GM19455 (cell line): ENCODE results near the gene NUP205.

Experiments
- ATAC-seq: cut with Tn5 transposase; IDR thresholded peaks from one replicate; pipeline ENCODE4 v1.9.1; 2021; ENCODE audit not compliant: unreplicated experiment

NUP205 gene

GRCh38 chr7:135538376-135538775, 19.3 kb upstream of the NUP205 start:
- no peak for ATAC-seq

- ATAC-seq, result no peak
Measured at GRCh38 chr7:135539629-135540028, 18.1 kb upstream of the NUP205 start.

GRCh38 chr7:135541029-135541428, 16.7 kb upstream of the NUP205 start:
- ATAC-seq, result no peak

DNA sequence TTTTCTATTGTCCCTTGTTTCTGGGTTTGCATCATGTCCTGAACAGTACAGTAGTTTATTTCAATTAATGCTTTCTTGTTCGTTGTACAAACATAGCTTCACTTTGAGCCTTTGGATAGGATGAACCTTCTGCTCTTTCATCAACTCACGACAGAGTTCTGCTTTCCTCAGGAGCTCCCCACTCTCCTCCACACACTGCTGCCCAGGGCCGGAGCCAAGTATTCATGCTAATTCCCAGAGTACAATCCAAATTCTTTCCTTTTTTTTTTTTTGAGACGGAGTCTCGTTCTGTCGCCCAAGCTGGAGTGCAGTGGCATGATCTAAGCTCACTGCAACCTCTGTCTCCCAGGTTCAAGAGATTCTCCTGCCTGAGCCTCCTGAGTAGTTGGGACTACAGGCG, 7.5 kb upstream of the NUP205 start:
- ATAC-seq, result no peak

GRCh38 chr7:135552148-135552547, 5.6 kb upstream of the NUP205 start:
- no peak for ATAC-seq

GRCh38 chr7:135553346-135553745, 4.4 kb upstream of the NUP205 start:
- ATAC-seq, result no peak

DNA sequence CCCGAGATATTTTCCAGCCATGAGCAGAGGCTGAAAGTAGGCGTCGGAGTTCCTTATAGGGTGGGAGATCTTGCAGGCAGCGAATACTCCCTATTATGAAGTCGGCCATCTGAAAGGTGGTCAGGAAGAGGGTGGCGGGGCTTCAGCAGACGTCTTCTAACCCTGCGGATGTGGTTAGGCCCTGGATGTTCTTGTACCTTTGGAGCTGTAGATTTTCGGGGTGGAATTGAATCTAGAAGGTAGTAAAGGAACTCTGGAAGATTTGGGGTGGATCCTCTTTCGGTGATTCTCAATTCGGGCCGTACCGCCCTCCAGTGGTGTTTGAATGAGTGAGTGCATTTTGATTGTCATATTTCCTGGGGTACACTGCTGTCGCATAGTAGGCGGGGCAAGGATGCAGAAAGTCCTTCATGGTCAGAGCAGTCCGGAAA, 635 bp downstream of the NUP205 start:
- peak; percentile 67 for ATAC-seq

DNA sequence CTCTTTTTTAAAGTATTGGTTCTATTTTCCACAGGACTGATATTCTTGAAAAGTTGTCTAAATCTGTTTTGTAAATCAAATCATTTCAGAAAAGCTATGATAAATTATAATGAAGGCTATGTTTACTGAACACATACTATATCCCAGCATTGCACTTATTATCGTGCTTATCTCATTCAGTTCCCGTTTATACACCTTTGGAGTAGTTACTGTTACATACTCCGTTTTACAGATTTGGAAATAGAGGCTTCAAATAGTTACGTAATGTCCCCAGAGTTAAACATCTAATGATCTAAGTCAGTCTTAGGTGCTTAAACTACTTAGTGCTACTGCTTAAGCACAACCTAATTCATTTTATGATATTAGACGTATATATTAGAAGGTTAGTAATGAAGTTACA, 1.2 kb downstream of the NUP205 start:
- no peak for ATAC-seq

- ATAC-seq, result no peak
Measured at GRCh38 chr7:135560631-135561030, 2.9 kb downstream of the NUP205 start.

- ATAC-seq, result no peak
Measured at GRCh38 chr7:135562720-135563119, 5.0 kb downstream of the NUP205 start.

- ATAC-seq, result no peak
Measured at GRCh38 chr7:135571834-135572233, 14.1 kb downstream of the NUP205 start.

- no peak for ATAC-seq
Measured at GRCh38 chr7:135573541-135573940, 15.8 kb downstream of the NUP205 start.

DNA sequence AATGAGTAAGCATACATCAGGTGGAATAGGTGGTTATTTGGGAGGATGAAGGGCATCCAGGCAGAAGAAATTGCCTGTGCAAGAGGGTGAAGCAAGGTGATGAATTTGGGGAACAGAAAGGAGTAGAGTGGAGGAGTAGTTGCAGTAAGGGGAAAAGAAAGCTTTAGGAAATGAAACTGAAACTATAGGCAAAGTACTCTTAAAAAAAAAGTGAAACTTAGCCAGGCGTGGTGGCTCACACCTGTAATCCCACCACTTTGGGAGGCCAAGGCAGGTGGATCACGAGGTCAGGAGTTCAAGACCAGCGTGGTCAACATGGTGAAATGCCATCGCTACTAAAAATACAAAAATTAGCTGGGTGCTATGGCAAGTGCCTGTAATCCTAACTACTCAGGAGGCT, 17.6 kb downstream of the NUP205 start:
- ATAC-seq, result no peak

GRCh38 chr7:135578569-135578968, 20.9 kb downstream of the NUP205 start:
- no peak for ATAC-seq

GRCh38 chr7:135584362-135585353, 26.9 kb downstream of the NUP205 start:
- ATAC-seq, result no peak

GRCh38 chr7:135597181-135597925, 39.6 kb downstream of the NUP205 start:
- ATAC-seq, result no peak

DNA sequence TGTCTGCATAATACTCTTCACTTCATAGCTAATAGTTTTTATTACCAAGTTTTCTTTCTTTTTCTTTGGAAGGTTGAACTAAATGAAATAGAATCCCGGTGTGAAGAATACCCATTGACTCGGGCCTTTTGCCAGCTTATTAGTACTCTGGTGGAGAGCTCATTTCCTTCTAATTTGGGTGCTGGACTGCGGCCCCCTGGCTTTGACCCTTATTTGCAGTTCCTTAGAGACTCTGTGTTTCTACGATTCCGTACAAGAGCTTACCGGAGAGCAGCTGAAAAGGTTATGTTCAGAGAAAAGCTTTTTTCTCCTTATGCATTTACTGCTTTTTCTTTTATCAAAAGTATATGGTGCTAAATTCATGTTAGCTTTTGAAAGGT, 40.2 kb downstream of the NUP205 start:
- no peak for ATAC-seq

GRCh38 chr7:135599471-135599870, 41.8 kb downstream of the NUP205 start:
- no peak for ATAC-seq

- ATAC-seq, result no peak
Measured at GRCh38 chr7:135600226-135600625, 42.5 kb downstream of the NUP205 start.

DNA sequence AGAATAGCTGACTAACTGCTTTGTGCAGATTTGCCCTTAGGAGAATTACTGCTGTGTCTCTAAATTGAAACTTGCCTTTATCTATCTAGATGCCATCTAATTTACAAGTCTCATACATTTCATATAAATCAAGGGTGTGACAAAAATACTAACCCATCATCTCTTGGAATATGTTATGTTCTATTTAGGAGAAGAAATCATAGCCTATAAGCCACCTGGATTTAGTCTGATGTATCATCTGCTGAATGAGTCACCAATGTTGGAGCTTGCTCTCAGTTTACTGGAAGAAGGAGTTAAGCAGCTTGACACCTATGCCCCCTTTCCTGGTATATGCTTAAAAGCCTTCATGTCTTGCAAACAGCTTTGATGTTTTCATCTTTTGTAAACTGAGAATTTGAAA, 43.5 kb downstream of the NUP205 start:
- no peak for ATAC-seq

DNA sequence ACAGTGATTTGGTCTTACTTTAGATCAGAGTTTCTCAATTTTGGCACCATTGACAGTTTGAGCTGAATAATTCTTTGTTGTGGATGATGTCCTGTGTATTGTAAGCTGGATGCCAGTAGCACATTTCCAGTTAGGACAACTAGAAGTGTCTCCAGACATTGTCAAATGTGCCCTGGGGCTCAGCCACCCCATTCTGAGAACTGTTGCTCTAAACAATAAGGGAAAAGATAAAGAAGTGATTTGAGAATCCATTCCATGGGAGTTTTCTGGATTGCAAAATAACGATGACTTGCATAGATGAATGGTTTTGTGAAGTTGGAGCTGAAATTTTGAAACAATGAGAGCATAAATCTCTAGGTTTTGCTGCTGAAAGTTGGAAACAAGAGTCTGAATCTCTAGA, 44.6 kb downstream of the NUP205 start:
- ATAC-seq, result no peak

GRCh38 chr7:135616136-135616535, 58.4 kb downstream of the NUP205 start:
- ATAC-seq, result no peak
